ENCODE data around the gene AGAP3.

Gene AGAP3

DNA sequence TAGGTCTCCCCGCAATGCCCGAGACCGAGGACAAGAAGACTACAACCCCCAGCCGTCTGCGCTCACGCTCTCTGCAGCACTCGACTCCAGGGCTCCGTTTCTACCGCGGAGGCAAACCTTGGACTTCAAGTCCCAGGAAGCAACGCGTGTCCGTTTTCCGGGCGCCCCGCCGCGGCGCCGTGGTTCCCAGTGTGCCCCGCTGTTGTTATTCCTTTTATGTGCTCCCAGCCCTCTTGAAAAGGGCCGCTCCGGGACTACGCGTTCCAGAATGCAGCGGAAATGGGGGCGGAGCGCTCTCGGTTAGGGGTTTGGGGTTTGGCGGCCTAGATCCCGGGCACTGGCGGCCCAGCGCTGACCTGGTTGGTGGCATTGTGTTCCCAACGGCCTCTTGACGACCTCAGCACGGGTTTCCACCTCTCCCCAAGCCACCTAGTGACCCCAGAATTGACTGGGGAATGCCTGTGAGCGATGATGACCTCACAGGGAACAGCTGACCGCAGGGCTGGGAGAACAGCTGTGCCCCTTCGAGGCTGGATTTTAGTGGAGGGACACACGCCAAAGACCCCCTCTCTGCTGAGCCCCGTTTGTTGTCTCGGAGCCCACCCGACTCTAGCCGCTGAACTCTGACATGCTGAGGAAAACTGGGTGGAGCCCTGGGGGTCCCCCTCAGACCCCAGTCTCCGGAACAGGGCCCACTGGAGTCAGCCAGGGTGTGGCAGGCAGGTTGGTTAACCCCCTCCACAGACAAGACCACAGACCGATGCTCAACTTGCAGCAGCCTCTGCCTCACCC lies 28.1 kb upstream of the AGAP3 start:
- DNase-seq, result peak; percentile 100

DNA sequence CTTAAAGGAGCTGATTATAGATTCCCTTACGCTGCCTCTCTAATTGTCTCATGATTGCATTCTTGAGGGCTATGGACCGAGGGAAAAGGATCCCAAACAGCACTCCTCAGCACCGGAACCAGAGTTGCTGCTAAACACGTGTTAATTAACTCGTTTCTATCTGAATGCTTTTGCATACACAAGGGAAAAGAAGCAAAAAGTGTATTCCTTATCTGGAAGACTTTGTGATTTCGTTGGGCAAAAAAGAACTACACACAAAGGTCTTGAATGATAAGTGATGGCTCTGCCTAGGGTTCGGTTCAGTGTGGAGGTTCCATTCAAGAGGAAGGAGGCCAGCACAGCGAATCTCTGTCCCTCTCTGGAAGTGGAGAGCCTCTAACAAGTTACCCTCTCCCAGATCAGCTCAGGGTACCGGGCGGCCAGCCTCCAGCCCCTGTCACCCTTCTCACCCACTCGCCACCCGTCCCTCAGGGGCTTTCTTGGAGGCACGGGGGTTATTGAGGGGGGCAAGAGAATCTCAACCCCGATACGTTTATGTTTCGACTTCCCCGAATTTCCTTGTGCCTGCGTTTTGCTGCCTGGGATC lies 27.4 kb upstream of the AGAP3 start:
- no peak for DNase-seq

DNA sequence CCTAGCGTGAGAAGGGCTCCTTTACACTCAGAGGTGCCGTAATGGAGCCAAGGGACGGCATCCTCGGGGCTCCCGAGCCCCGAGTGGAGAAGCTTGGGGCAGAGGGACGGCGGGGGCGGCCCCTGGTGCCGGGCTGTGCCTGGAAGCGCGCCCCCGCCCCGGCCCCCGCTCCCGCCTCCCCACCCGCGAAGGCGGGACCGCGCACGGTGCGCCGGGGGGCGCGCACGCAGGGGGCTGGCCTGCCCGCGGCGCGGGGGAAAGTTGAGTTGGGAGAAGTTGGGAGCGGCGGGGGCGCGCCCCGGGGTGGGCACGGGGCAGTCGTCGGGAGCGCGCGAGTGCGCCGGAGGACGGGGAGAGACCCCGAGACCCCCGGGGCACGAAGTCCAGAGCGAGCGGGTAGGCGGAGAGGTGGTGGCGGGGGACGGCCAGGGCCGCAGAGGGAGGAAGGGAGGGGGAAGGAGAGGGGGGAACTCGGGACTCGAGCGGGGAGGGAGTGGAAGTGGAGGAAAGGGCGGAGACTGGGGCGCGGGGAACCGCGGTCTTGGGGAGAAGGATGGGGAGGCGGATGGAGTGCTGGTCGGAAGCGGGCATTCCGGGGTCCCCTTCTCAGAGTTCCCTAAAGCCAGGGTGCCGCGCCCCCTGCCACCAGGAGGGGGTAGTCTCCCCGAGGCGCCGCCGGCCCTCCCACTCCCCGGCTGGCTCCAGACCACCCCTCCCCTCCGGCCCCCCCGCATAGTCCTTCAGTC lies 26.7 kb upstream of the AGAP3 start, which contains the start of gene SLC4A2:
TSS of gene SLC4A2 (plus strand) at position 223 of the 746 bp plus-strand sequence. CDS start 2,399 bp downstream, outside the sequence.
- DNase-seq, result peak; percentile 82

DNA sequence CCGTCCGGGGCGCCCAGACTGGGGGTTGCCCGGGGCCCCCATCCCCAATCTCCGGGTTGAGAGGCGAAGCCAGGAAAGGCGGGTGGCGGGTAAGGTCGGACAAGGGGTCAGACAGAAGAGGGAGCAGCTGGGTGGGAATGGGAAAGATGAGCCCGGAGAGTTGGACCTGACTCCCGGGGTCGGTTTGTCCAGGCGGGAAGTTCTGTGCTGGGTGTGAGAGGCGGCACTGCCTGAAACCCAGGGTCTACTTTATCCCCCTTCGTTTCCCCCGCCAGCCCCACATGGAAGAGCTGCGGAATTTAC lies 26.2 kb upstream of the AGAP3 start:
- DNase-seq, result no peak

DNA sequence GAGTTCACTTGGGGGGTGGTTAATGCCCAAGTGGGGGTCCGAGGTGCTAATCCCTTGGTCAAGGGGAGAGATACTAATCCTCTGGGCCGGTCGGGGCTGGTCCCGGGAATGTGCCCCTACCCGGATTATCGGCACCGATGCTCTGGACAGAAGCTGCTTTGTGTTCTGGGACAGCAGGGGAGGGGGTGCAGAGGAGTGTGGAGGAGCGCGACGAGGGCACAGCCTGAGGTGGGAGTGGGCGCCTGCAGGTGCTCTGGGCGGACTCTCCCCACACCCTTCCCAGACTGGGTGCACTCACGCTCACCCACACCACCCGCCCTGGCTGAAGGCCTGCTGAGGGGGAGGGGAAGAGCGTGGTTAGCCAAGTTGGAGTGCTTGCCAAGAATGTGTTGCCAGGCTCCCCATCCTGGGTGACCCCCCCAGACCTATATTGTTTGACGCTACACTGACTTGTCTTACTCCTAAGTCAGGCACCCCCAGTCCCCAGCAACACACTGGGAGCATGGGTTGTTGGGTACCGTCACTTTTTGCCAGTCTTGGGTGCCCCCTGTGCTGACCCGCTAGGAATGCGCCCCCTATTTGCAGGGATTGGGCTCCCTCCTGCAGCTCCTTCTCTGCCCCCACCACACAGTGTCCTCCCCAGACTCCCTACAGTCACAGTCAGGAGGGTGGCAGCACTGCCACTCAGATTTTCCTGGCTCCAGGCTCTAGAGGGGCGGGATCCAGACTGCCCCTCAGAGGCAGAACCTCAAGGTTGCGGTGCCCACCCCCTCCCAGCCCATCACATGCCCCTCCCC lies 25.7 kb upstream of the AGAP3 start:
- peak; percentile 27 for DNase-seq

DNA sequence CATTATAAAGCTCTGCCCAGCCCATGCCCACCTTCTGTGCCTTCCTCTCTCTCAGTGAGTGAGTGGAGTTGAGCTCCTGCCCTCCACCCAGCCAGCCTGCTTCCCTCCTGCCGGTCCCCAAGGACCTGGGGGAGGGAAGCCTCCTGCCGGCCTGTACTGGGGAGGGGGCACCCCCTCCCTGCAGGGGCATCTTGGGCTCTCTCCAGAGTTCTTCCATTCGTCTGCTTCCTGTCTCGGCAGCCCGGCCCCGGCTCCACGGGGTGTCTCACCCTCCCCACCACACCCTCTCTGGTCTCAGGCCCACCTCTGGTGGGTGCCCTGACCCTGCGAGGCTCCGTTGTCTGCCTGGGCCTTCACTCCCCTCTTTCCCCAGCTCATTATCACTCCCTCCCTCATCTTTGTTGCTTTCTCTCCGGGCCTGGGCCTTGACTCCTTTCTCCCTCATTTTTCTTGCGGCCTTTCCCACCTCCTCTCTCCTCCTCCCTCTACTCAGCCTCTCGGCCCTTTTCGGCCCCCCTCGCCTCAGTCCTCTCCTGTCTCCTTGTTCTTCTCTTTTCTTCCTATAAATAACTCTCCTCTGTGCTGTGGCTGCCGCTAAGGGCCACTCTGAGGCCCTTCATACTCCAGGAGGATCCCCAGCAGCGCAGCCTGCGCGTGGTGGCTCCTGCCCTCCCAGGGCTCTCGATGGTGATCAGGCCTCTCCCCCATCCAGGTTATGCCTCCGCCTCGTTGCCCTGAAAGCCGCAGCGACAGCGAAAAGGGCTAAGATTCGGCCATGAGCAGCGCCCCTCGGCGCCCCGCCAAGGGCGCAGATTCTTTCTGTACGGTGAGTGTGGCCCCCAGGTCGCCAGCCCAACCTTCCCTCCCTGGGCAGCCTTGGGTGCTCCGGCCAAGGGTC lies 24.8 kb upstream of the AGAP3 start:
- peak; percentile 32 for DNase-seq

DNA sequence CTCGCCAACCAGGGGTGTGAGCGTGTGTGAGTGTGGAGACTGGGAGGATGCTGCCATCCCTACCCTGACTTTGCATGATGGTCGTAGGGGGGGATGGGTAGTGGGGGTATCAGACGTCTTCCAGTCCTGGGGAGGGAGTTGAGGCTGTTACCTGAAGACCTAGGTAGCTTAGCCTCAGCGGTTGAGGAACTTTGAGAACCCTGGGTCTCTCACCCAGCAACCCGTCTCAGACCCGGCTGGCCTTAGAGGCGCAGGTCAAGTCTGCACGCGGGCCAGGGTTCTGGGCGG lies 24.2 kb upstream of the AGAP3 start:
- DNase-seq, result no peak

DNA sequence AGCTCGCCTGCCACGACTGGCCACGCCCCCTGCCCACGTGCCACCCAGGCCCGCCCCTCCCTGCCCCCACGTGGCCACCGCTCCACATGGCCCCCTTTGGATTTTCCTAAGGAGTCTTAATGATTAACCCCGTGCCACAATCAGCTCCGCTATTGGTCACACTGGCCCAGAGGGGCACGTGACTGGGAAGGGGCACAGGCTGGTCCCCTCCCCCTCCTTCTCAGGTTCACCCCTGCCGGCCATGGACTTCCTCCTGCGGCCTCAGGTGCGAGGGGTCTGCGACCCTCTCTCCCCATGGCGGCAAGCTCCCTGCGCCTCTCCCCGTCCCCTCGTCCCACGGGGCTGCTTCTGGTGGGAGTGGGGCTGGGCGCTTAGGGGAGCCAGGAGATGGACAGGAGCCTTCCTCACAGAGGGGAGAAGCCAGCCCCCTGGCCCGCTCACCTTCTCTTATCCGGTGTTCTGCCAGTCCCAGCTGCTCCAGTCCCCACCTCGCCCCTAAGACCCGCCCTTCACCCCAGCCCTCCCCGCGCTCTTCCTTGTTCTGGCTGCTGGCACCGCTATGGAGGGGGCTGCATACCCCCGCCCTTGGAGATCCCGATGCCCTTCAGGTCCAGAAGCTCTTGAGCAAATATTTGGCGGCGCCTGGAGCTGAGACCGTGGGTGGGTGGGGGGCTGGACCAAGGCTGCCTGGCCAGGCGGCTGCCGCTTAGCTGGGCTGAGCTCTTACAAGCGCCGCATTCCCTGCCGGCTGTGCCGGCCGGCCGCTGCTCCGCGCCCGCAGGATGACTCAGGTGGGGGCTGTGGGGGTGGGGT lies 23.7 kb upstream of the AGAP3 start:
- peak; percentile 61 for DNase-seq

DNA sequence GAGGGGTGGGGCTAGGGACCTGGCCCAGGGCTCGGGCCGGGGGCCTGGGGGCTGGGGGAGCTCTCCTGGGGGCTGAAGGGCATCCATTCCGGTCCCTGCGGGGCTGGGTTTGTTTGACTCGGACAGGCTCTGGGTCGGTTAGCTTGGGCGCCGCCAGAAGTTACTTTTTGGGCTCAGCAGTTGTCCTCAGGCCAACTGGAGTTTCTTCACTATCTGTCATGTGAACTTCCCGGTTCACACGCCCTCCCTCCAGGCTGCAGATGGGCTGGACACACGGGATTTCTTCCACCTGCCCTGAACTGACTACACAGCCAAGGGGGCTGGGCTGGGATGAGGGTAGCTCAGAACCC lies 23.1 kb upstream of the AGAP3 start:
- DNase-seq, result no peak

DNA sequence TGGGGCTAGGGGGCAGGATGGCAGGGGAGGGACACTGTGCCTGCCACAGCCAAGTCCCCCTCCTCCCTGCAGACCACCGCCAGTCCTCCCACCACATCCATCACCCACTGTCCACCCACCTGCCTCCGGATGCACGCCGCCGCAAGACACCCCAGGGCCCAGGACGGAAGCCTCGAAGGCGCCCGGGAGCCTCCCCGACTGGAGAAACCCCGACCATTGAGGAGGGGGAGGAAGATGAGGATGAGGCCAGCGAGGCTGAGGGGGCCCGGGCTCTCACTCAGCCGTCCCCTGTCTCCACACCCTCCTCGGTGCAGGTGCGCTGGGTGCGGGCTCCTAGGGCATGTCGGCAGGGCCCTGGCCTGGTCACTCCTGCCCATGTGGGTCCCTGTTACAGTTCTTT lies 21.8 kb upstream of the AGAP3 start:
- DNase-seq, result no peak

DNA sequence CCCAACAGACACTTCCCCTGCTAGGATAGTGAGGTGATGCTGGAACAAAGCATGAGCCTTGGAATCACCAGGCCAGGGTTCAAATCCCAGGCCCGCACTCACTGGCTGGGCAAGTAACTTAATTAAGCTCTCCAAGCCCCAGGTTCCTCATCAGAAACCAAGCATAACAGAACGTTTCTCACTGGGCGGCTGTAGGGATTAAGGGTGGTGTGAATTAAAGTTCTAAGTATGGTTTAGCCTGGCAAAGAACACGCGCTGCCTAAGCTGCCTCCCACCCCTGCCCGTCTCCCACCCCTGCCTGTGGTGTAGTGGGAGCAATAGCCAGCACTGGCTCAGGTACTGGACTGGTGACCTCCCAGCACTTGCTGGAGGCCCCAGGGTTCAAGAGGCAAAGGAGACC lies 21.3 kb upstream of the AGAP3 start:
- no peak for DNase-seq

DNA sequence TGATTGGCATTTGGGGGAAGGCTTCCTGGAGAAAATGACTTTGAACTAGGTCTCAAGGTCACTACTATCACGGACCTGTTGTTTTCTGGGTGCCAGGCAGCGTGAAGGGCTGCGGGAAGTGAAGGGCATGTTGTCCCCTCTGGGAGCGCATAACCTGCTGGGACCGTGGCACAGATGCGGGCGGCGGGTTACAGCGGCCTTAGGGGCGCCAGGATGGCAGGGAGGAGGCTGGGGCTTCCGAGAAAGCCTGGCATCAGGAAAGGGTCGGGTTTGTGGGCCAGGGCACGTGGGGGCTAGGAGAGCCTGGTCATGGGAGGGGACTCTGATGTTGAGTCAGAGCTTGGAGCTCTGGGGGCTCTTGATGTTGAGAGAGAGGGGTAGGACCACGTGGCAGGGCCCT lies 20.8 kb upstream of the AGAP3 start:
- no peak for DNase-seq

DNA sequence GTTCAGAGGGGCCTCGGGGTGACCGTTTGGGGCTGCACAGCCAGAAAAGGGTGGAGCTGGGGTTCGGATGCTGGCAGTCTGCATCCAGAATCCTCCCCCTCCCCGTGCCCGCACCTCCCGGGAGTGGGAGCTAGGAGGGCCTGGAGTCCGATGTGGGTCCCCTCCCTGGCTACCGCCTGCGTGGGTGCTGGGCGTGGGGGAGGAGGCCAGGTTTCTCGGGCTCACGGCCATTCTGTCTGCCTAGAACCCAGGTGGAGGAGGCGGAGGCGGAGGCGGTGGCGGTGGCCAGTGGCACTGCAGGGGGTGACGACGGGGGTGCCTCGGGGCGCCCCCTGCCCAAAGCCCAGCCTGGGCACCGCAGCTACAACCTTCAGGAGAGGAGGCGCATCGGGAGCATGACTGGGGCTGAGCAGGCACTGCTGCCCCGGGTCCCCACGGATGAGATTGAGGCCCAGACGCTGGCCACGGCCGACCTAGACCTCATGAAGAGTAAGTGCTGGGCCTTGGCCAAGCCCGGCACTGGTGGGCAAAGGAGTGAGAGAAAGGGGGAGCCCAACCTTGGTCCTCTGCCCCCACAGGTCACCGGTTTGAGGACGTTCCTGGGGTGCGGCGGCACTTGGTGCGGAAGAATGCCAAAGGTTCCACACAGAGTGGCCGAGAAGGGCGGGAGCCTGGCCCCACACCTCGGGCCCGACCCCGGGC lies 19.9 kb upstream of the AGAP3 start:
- DNase-seq, result no peak

DNA sequence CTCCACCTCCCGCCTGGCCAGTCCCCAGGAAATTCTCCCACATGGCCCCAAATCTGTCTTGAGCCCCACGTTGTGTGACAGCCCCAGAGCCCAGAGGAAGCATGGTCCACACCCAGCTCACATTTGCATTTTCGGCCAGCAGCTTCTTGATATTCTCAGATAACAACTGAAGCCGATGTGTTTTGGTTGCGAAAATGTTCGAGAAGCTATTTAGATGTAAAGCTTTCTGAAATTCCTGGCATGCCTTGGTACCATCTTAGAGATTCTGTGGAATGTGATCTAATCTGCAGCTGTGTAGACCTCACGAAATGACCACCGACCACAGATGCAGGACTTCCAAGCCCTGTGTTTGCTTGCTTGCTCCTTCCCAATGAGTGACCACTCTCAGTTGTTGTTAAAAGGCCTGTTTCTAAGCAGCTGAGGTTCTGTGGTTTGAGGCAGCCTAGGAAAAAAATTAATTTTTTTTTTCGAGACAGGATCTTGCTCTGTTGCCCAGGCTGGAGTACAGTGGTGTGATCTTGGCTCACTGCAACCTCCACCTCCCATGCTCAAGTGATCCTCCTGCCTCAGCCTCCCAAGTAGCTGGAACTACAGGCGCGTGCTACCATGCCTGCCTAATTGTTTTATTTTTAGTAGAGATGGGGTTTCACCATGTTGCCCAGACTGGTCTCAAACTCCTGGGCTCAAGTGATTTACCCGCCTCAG lies 18.1 kb upstream of the AGAP3 start:
- DNase-seq, result no peak

DNA sequence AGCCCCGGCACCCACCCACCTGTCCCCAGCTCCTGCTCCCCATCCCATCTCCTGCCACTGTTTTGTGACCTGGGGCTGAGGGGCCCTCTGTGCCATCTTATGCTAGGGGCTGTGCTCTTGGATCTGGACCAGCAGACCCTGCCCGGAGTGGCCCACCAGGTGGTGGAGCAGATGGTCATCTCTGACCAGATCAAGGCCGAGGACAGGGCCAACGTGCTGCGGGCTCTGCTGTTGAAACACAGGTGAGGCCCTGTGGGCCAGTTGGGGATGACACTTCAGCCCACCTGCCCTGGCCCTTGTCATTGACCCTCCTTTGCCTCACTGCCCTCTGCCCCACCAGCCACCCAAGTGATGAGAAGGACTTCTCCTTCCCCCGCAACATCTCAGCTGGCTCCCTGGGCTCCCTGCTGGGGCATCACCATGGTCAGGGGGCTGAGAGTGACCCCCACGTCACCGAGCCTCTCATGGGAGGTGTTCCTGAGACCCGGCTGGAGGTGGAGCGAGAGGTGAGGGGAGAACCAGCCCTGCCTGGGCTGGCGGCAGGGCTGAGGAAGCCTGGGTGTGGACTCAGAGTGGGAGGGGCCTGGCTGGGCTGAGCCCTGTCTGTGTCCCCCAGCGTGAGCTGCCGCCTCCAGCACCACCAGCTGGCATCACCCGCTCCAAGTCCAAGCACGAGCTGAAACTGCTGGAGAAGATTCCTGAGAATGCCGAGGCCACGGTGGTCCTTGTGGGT lies 16.3 kb upstream of the AGAP3 start:
- DNase-seq, result no peak

DNA sequence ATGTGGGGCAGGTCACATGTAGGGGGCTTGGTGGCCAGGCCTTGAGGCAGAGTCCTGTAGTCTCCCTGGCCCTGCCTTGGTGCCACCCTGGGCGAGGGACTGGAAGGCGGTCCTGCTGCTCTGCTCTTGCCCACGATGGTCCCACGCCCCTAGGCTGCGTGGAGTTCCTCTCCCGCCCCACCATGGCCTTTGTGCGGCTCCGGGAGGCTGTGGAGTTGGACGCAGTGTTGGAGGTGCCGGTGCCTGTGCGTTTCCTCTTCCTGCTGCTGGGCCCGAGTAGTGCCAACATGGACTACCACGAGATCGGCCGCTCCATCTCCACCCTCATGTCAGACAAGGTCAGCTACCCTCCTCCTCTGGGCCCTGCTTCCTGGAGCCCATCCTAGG lies 15.7 kb upstream of the AGAP3 start:
- DNase-seq, result no peak

DNA sequence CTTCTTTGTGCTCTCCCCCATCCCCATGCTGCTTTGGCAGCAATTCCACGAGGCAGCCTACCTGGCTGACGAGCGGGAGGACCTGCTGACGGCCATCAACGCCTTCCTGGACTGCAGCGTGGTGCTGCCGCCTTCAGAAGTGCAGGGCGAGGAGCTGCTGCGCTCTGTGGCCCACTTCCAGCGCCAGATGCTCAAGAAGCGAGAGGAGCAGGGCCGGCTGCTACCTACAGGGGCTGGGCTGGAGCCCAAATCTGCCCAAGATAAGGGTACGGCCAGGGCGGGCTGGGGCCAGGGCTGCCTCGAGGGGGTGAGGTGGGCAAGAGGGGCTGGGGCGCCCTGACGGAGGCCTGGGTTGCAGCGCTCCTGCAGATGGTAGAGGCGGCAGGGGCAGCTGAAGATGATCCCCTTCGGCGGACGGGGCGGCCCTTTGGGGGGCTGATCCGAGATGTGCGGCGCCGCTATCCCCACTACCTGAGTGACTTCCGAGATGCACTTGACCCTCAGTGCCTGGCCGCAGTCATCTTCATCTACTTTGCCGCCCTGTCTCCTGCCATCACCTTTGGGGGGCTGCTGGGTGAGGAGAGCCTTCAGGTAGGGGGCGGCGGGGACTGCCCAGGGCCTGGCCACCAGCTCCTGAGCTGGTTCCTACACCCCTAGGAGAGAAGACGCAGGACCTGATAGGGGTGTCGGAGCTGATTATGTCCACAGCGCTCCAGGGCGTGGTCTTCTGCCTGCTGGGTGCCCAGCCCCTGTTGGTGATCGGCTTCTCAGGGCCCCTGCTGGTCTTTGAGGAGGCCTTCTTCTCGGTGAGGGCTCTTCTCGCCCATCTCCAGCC lies 15.0 kb upstream of the AGAP3 start:
- no peak for DNase-seq

DNA sequence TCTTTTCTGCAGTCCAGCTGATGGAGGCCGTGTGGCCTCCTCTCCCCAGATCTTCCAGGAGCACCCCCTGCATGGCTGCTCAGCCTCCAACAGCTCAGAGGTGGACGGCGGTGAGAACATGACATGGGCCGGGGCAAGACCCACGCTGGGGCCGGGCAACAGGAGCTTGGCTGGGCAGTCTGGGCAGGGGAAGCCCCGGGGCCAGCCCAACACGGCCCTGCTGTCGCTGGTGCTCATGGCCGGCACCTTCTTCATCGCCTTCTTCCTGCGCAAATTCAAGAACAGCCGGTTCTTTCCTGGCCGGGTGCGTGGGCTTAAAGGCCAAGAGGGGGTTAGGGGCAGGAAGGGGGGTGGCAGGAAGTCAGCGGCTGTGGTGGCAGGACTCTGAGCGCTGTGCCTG lies 12.3 kb upstream of the AGAP3 start:
- DNase-seq, result no peak

Data from fibroblast of skin of right biceps (primary cell).